Colonic mucosa (tissue), 4 donors: Measurements from ENCODE around the gene ADM2. TPM values are rescaled to one million over a fixed set of nuclear protein-coding genes. Genes with fewer than 3 reads are reported as not detected.
"Not testable (repeated sequence)": the region's sequence is repeated elsewhere in the genome, so short reads cannot be mapped to it uniquely, and the experiment has no call there.

Experiments
- DNase-seq: peaks from one replicate; pipeline ENCODE4 v3.0.0-alpha.2; 2020
- H3K27ac ChIP-seq: fragments of 200-600 bp; one replicate; pipeline ENCODE4 v1.8.0; 2021
- H3K27me3 ChIP-seq: fragments of 200-600 bp; one replicate; pipeline ENCODE4 v1.8.0; 2021
- H3K36me3 ChIP-seq: fragments of 200-600 bp; one replicate; pipeline ENCODE4 v1.8.0; 2021
- H3K4me1 ChIP-seq: fragments of 200-600 bp; one replicate; pipeline ENCODE4 v1.8.0; 2021; ENCODE audit warnings: mild to moderate bottlenecking
- H3K4me3 ChIP-seq: fragments of 200-600 bp; one replicate; pipeline ENCODE4 v1.8.0; 2021
- H3K9ac ChIP-seq, 2 donors: one replicate each; pipeline ENCODE4 v1.7.0; 2013; ENCODE audit warnings: control low read depth in 2 of 2, low read depth in 2 of 2, low read length in 2 of 2
- H3K9me3 ChIP-seq: fragments of 200-600 bp; one replicate; pipeline ENCODE4 v1.8.0; 2021
- CTCF ChIP-seq: fragments of 200-600 bp; IDR thresholded peaks from one replicate; pipeline ENCODE4 v1.8.0; 2022; ENCODE audit warnings: antibody characterized with exemption, mild to moderate bottlenecking
- intact Hi-C: fragments of 100-400 bp; cut with DNase I; formaldehyde crosslinking; loops from one replicate; pipeline ENCODE4 v1.14.1; 2022
- total RNA-seq, 2 donors: library from RNA; stranded (reverse); fragmentation: NEBNext Ultra II Directional in 1 of 2; extraction: Animal tissue kit (Norgen Biotek cat#: 25700) in 1 of 2; gene quantifications; one replicate each; pipeline ENCODE4 v1.2.1, GENCODE V29; 2021
- donor health status: healthy.
- donor health status: DM: no; HTN: no; CAD: no.
- donor health status: DM: no; HTN: no; CAD: no.

ADM2 gene
- total RNA-seq, 2 donors from 2014 or later = 4.4 to 5.1 TPM

DNA sequence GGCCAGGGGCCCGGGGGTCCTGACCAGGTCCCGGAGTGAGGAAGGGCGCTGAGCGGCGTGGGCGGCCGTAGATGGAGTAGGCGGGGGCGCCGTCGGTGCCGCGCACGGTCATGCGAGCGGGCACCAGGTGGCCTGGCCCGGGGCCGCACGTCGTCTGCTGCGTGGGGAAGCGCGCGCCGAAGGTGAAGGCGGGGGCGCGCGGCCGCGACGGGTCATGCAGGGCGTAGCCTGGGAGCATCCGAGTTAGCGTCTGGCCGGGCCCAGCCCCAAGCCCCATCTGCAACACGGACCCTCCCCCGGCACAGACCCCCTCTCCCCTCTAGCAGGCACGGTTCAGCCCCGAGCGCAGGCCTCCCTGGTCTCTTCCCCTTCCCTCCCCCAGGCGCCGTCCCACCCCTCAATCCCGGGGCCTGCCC, 50.2 kb downstream of the ADM2 start:
- TF ChIP-seq CTCF = no peak
- peak overlapping the region; percentile 55 for H3K4me3 ChIP-seq
- intact Hi-C loops = no loop called here
- H3K4me1 ChIP-seq = peaks cover 6% of the 10 kb centered on the region
- H3K27me3 ChIP-seq = no peaks in the 10 kb centered on the region
- no peaks in the 10 kb centered on the region for H3K9me3 ChIP-seq
- no peaks in the 10 kb centered on the region for H3K36me3 ChIP-seq
- peak overlapping the region; percentile 95 to 98 for H3K9ac ChIP-seq
- peak; percentile 65 for DNase-seq
- peak overlapping the region; percentile 100 for H3K27ac ChIP-seq

DNA sequence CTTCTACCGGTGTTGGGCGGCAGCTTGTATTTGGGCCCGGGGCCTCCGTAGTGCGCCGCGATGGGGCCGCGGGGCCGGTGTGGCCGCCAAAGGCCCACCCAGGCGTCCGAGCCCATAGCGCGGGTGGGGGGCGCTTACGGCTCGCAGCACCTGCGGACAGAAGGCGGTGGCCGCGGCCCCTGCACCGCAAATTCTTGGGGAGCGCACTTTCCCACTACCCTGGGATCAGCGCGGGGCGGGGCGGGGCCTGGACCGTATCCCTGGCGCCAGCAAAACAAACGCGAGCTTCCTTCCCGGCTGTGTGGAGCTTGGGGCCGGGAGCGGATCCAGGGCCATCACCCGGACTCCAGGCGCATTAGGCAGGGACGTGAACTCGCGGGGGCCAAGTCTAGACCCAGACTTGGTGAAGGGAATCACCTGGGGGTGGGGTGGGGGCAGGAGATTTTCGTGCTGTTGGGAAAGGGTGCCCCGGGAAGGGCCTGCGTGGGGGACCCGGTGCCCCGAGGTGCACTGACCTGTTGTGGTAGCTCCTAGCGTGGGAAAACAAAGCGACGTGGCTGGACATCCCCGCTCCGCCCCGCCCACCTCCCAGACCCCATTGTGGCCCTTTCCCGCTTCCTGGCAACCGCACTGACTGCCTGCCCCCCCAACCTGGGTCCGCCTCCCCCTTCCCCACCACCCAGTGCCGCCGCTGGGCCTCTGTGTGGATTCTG, 50.8 kb downstream of the ADM2 start:
- Histone ChIP-seq H3K36me3 (no peaks in the 10 kb centered on the region), H3K9me3 (no peaks in the 10 kb centered on the region), H3K4me3 (peak overlapping the region; percentile 55), H3K27me3 (no peaks in the 10 kb centered on the region), H3K9ac (peak overlapping the region; percentile 95 to 98), H3K4me1 (peaks cover 6% of the 10 kb centered on the region), H3K27ac (peak overlapping the region; percentile 100)
- TF ChIP-seq CTCF = no peak
- DNase-seq = peak; percentile 84
- intact Hi-C loops = no loop called here

DNA sequence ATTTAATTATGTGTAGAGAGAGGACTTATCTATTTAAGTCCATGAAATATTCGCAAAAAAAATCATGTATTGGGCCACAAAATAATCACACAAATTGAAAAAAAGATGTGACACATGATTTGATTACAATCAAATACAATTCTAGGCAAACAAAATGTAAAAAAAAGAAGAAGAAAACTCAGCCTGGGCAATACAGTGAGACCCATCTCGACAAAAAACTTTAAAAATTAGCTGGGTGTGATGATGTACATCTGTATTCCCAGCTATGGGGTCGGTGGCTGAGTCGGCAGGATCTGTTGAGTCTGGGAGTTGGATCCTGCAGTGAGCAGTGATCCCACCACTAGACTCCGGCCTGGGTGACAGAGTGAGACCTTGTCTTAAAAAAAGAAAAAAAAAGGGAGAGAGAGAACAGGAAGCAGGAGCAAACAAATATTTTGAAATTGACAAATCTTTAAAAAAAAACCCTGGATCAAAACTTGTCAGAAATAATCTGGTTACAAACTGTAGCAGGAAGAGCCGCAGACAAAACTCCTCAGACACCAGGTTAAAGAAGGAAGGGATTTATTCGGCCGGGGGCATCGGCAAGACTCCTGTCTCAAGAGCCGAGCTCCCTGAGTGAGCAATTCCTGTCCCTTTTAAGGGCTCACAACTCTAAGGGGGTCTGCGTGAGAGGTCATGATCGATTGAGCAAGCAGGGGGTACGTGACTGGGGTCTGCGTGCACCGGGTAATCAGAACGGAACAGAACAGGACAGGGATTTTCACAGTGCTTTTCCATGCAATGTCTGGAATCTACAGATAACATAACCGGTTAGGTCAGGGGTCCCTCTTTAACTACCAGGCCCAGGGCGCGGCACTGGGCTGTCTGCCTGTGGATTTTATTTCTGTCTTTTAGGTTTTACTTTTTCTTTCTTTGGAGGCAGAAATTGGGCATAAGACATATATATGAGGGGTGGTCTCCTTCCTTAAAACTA, 51.8 kb downstream of the ADM2 start:
- no peaks in the 10 kb centered on the region for H3K27me3 ChIP-seq
- intact Hi-C loops = no loop called here

DNA sequence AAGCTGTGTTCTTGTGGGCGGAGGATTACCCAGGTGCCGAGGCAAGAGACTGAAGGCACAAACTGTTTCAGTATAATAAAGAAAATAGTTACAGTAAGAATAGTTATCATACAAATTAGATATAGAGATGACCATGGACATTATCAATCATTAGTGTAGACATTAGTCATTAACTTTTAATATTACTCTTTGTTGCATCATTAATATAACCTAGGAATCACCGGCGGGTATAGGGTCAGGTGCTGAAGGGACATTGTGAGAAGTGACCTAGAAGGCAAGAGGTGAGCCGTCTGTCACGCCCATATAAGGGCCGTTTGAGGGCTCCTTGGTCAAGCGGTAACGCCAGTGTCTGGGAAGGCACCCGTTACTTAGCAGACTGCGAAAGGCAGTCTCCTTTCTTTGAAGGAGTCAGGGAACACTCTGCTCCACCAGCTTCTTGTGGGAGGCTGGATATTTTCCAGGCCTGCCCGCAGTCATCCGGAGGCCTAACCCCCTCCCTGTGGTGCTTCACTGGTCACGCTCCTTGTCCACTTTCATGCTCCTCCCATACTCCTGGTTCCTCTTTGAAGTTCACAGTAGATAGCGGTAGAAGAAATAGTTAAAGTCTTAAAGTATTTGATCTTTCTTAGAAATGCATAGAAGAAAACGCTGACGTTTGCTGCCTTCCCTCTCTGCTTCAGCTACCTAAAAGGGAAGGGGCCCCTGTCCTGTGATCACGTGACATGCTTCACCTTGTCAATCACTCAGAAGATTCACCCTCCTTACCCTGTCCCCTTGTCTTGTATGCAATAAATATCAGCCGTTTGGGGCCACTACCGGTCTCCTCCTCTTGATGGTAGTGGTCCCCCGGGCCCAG, 52.7 kb downstream of the ADM2 start:
- H3K27me3 ChIP-seq, H3K4me3 ChIP-seq, H3K9me3 ChIP-seq, DNase-seq, intact Hi-C loops, H3K9ac ChIP-seq, H3K4me1 ChIP-seq, H3K36me3 ChIP-seq: not testable (repeated sequence)
- peak overlapping the region; percentile 45 for H3K27ac ChIP-seq

More for the DNA sequence above, 51.8 kb downstream of the ADM2 start:
- no peak for TF ChIP-seq CTCF
- DNase-seq = no peak
- no peaks in the 10 kb centered on the region for H3K36me3 ChIP-seq
- peak overlapping the region in 1 of 2 donors; percentile 95 for H3K9ac ChIP-seq
- H3K4me1 ChIP-seq = peaks cover 6% of the 10 kb centered on the region
- peak overlapping the region; percentile 100 for H3K27ac ChIP-seq
- H3K4me3 ChIP-seq = no peak overlapping the region
- H3K9me3 ChIP-seq = no peaks in the 10 kb centered on the region

DNA sequence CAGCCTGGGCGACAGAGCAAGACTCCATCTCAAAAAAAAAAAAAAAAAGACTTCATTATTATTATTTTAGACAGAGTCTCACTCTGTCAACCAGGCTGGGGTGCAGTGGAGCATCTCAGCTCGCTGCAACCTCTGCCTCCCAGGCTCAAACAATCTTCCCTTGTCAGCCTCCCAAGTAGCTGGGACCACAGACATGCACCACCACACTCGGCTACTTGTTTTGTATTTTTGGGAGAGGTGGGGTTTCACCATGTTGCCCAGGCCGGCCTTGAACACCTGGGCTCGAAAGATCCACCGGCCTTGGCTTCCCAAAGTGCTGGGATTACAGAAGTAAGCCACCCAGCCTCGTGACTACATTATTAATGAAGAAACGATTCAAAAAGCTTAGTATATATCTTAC, 53.8 kb downstream of the ADM2 start:
- intact Hi-C loops = no loop called here
- peaks cover 4% of the 10 kb centered on the region for H3K4me1 ChIP-seq
- no peak overlapping the region for H3K9ac ChIP-seq
- no peak for TF ChIP-seq CTCF
- no peak overlapping the region for H3K27ac ChIP-seq
- H3K27me3 ChIP-seq = no peaks in the 10 kb centered on the region
- H3K36me3 ChIP-seq = no peaks in the 10 kb centered on the region
- H3K4me3 ChIP-seq = no peak overlapping the region
- no peaks in the 10 kb centered on the region for H3K9me3 ChIP-seq
- no peak for DNase-seq

Other genes starting within 250 kb of the ADM2 start
- 10 to 100 TPM; 19.2 to 33.4 TPM for gene TUBGCP6, start 236.5 kb upstream of the ADM2 start, total RNA-seq
- gene HDAC10, start 230.3 kb upstream of the ADM2 start, total RNA-seq = 10 to 100 TPM; 40.5 to 59.1 TPM
- 1 to 10 TPM; 2.0 to 2.6 TPM for gene MAPK12, start 219.9 kb upstream of the ADM2 start, total RNA-seq
- gene MAPK11, start 211.2 kb upstream of the ADM2 start, total RNA-seq = 1 to 10 TPM; 1.3 to 1.9 TPM
- gene PLXNB2, start 173.9 kb upstream of the ADM2 start, total RNA-seq = 100 to 1,000 TPM; 270 to 339 TPM
- gene DENND6B, start 154.5 kb upstream of the ADM2 start, total RNA-seq = 1 to 10 TPM; 2.4 to 4.0 TPM
- gene PPP6R2, start 138.2 kb upstream of the ADM2 start, total RNA-seq = 10 to 100 TPM; 34.1 to 55.9 TPM
- gene SBF1, start 6.5 kb upstream of the ADM2 start, total RNA-seq = 100 to 1,000 TPM in 1 of 2 donors, 10 to 100 TPM in 1; 68.3 to 101 TPM
- not detected for gene MIOX, start 5.3 kb downstream of the ADM2 start, total RNA-seq
- gene LMF2, start 26.2 kb downstream of the ADM2 start, total RNA-seq = 10 to 100 TPM; 51.1 to 60.0 TPM
- 10 to 100 TPM; 27.4 to 71.5 TPM for gene NCAPH2, start 26.7 kb downstream of the ADM2 start, total RNA-seq
- 1 to 10 TPM; 1.8 to 5.8 TPM for gene SCO2, start 44.1 kb downstream of the ADM2 start, total RNA-seq
- gene TYMP, start 48.5 kb downstream of the ADM2 start, total RNA-seq = 10 to 100 TPM; 22.6 to 28.0 TPM
- gene KLHDC7B, start 64.4 kb downstream of the ADM2 start, total RNA-seq = under 1 TPM; 0.07 to 0.16 TPM
- gene SYCE3, start 81.4 kb downstream of the ADM2 start, total RNA-seq = not detected
- 10 to 100 TPM; 20.1 to 21.7 TPM for gene CPT1B, start 96.9 kb downstream of the ADM2 start, total RNA-seq
- gene CHKB, start 101.3 kb downstream of the ADM2 start, total RNA-seq = 10 to 100 TPM; 52.6 to 89.7 TPM
- 1 to 10 TPM; 1.2 to 1.4 TPM for gene MAPK8IP2, start 119.2 kb downstream of the ADM2 start, total RNA-seq
- gene ARSA, start 146.6 kb downstream of the ADM2 start, total RNA-seq = 10 to 100 TPM; 40.6 to 61.0 TPM
- 1 to 10 TPM; 3.6 to 4.3 TPM for gene SHANK3, start 191.3 kb downstream of the ADM2 start, total RNA-seq